OCI-LY3 (cell line): ENCODE data around the gene OR51F2.
"Not testable (repeated sequence)": the region's sequence is repeated elsewhere in the genome, so short reads cannot be mapped to it uniquely, and the experiment has no call there.

Source experiments
- H2AFZ ChIP-seq: fragments of 200-600, 300-600 bp; shearing (Covaris generic); 2 replicates; pipeline ENCODE4 v1.6.0; 2014; ENCODE audit warnings: antibody characterized with exemption, low read depth, low read length
- H3K27ac ChIP-seq: fragments of 200-600, 300-600 bp; sonication (generic); 2 replicates; pipeline ENCODE4 v1.5.1; 2014; ENCODE audit warnings: mild to moderate bottlenecking, low read length, moderate library complexity, mixed read lengths
- H3K27me3 ChIP-seq: fragments of 200-600, 300-600 bp; sonication (generic); 2 replicates; pipeline ENCODE4 v1.6.1; 2014; ENCODE audit warnings: low read depth, low read length, mixed read lengths
- H3K36me3 ChIP-seq: fragments of 200-600, 300-600 bp; sonication (generic); replicated peaks from 2 replicates; pipeline ENCODE3; 2014; ENCODE audit warnings: low read depth, low read length, mixed read lengths
- H3K4me1 ChIP-seq: fragments of 300-600, 200-600 bp; sonication (generic); 2 replicates; pipeline ENCODE4 v1.6.1; 2014; ENCODE audit warnings: low read length, mixed read lengths
- H3K4me2 ChIP-seq: fragments of 200-600, 300-600 bp; sonication (generic); 2 replicates; pipeline ENCODE4 v1.6.1; 2014; ENCODE audit warnings: low read length, mixed read lengths
- H3K4me3 ChIP-seq: fragments of 300-600, 200-600 bp; sonication (generic); 2 replicates; pipeline ENCODE4 v1.5.1; 2014; ENCODE audit warnings: antibody characterized with exemption, mild to moderate bottlenecking, low read length, moderate library complexity
- H3K79me2 ChIP-seq: fragments of 300-600, 200-600 bp; shearing (Covaris generic); 2 replicates; pipeline ENCODE4 v1.6.1; 2014; ENCODE audit warnings: mild to moderate bottlenecking, low read length, mixed read lengths
- H3K9ac ChIP-seq: fragments of 300-600, 200-600 bp; shearing (Covaris generic); 2 replicates; pipeline ENCODE4 v1.6.0; 2014; ENCODE audit warnings: mild to moderate bottlenecking, low read length, moderate library complexity
- H3K9me3 ChIP-seq: fragments of 200-600, 300-600 bp; shearing (Covaris generic); 2 replicates; pipeline ENCODE4 v1.6.1; 2014; ENCODE audit warnings: low read length, mixed read lengths; ENCODE audit not compliant: insufficient read depth
- H4K20me1 ChIP-seq: fragments of 200-600, 300-600 bp; sonication (generic); 2 replicates; pipeline ENCODE4 v1.6.1; 2016; ENCODE audit warnings: low read length, mixed read lengths; ENCODE audit not compliant: insufficient read depth
- EZH2phosphoT487 ChIP-seq: fragments of 200-600 bp; shearing (Covaris generic); IDR thresholded peaks from 2 replicates; pipeline ENCODE4 v1.6.1; 2018; ENCODE audit warnings: antibody characterized with exemption, mixed run types, low read depth
- TF ChIP-seq, protein P1 (sequence below): fragments of 200-600, 300-600 bp; sonication (generic); IDR thresholded peaks from 2 replicates; pipeline ENCODE4 v1.5.1; 2014; ENCODE audit warnings: antibody characterized with exemption, low read length, low read depth

OR51F2 gene

DNA sequence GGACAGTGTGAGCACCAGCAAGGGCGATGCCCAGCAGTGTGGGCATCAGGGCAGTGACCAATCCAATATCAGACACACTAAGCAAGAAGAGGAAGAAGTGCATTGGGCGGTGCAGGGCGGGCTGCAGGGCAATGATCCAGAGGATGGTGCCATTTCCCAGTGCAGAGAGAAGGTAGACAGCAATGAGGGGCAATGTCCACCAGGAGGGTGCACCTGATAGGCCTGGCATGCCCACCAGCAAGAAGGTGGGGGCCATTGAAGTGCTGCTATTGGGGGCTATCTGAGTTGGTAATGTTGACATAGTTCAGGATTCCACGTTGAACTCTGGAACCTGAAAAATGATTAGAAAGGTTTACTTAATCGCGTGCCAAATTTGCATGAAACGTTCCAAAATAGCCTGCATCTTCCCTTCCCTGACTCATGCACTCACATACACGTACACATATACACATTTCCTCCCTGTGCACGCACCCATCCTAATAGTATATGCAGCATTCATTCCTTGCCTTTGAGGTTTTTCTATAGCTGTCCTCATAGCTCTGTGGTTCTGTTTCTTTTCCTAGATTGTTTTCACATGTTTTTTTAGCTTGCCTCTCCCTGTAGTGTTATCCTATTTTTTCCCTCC lies 27.9 kb downstream of the OR51F2 start, which contains the start of gene OR51S1:
TSS of gene OR51S1 (minus strand) at position 301 of the 625 bp plus-strand sequence. CDS start at position 301, 0 bp downstream.
- H3K4me3 ChIP-seq = no peak within 1 kb of the TSS
- no peak for TF ChIP-seq EZH2phosphoT487
- TF ChIP-seq, protein P1, sequence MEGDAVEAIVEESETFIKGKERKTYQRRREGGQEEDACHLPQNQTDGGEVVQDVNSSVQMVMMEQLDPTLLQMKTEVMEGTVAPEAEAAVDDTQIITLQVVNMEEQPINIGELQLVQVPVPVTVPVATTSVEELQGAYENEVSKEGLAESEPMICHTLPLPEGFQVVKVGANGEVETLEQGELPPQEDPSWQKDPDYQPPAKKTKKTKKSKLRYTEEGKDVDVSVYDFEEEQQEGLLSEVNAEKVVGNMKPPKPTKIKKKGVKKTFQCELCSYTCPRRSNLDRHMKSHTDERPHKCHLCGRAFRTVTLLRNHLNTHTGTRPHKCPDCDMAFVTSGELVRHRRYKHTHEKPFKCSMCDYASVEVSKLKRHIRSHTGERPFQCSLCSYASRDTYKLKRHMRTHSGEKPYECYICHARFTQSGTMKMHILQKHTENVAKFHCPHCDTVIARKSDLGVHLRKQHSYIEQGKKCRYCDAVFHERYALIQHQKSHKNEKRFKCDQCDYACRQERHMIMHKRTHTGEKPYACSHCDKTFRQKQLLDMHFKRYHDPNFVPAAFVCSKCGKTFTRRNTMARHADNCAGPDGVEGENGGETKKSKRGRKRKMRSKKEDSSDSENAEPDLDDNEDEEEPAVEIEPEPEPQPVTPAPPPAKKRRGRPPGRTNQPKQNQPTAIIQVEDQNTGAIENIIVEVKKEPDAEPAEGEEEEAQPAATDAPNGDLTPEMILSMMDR = no peak
- H4K20me1 ChIP-seq = no peaks in the 10 kb centered on the region
- no peaks in the 10 kb centered on the region for H3K79me2 ChIP-seq
- H3K36me3 ChIP-seq = no peaks in the 10 kb centered on the region
- H3K27ac ChIP-seq = no peak within 1 kb of the TSS
- H3K4me2 ChIP-seq = no peak within 1 kb of the TSS
- H3K9me3 ChIP-seq = no peaks in the 10 kb centered on the region
- H3K4me1 ChIP-seq = no peaks in the 10 kb centered on the region
- no peak within 1 kb of the TSS for H3K9ac ChIP-seq
- no peak within 1 kb of the TSS for H2AFZ ChIP-seq
- no peaks in the 10 kb centered on the region for H3K27me3 ChIP-seq

DNA sequence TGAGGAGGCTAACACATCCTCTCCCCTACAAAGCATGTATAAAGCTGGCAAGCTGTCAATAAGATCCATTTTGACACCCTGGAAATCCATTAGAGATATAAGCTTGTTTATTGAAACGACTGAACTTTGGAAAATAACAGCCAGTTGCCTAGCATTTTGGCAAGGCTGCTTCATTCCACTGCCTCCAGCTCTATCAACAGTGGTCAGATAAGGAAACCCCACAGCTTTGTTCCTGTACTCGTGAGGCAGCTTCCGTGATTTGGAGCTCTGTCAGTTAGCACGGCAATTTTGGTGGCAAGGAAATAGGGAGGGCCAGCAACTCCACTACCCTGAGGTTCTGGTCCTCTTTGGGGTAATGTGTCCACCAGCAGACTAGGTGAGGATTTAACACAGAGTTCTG lies 29.9 kb downstream of the OR51F2 start:
- Histone ChIP-seq H3K36me3 (no peaks in the 10 kb centered on the region), H3K4me3 (no peak overlapping the region), H4K20me1 (no peaks in the 10 kb centered on the region), H3K4me1 (no peaks in the 10 kb centered on the region), H3K79me2 (no peaks in the 10 kb centered on the region), H3K9me3 (no peaks in the 10 kb centered on the region), H3K9ac (no peak overlapping the region), H3K4me2 (no peak overlapping the region), H3K27ac (no peak overlapping the region), H2AFZ (no peak overlapping the region), H3K27me3 (no peaks in the 10 kb centered on the region)
- TF ChIP-seq, protein P1 = no peak
- no peak for TF ChIP-seq EZH2phosphoT487

DNA sequence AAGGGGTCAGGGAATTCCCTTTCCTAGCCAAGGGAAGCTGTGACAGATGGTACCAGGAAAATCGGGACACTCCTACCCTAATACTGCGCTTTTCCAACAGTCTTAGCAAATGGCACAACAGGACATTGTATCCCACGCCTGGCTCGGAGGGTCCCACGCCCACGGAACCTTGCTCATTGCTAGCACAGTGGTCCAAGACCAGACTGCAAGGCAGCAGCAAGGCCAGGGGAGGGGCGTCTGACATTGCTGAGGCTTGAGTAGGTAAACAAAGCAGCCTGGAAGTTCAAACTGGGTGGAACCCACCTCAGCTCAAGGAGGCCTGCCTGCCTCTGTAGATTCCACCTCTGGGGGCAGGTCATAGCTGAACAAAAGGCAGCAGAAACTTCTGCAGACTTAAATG lies 33.2 kb downstream of the OR51F2 start:
- not testable (repeated sequence) for H2AFZ ChIP-seq, H3K36me3 ChIP-seq, H3K27me3 ChIP-seq, H3K4me1 ChIP-seq, H3K79me2 ChIP-seq, H3K9ac ChIP-seq, H3K27ac ChIP-seq, H4K20me1 ChIP-seq, H3K4me3 ChIP-seq, H3K9me3 ChIP-seq, H3K4me2 ChIP-seq

DNA sequence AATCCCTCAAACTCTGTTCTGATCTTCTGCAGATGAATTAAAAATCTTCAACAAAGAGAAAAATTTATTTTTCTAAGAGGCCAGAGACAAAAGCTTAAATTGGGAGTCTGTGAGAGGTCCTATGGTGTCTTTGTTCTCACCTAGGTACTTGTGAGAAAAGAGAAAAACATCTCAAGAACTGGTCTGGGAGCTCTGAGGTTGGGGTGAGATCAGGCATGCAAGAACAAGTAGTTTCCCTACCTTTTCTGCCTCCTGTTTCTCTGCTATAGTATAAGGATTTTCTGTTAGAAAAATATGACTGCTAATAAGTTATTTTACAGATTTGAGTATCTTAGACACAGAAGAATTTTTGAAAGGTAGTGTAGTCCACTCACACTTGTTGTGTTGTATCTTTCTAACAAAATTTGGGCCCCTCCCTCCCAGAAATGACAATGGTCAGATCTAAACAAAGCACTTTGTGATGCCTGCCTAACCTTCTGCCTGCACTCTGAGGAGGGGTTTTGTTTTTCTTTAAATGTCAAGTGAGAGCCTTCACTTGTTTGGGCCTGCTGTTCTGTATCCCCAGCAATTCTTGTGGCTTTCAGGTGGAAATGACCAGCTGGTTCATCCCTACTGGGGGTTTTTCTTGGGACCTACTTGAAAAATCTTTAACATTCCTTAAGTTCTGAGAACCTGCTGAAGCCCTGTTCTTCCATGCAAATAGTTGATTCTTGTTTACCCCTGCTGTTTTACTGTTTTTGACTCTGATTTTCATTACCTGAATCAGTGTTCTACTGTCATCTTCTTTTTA lies 41.5 kb downstream of the OR51F2 start:
- no peaks in the 10 kb centered on the region for H3K36me3 ChIP-seq
- H3K4me2 ChIP-seq = no peak overlapping the region
- H3K27ac ChIP-seq = no peak overlapping the region

More for the DNA sequence above, 41.5 kb downstream of the OR51F2 start:
- no peaks in the 10 kb centered on the region for H4K20me1 ChIP-seq
- H3K79me2 ChIP-seq = no peaks in the 10 kb centered on the region
- H3K4me1 ChIP-seq = no peaks in the 10 kb centered on the region
- TF ChIP-seq, protein P1 = no peak
- no peak for TF ChIP-seq EZH2phosphoT487
- no peak overlapping the region for H2AFZ ChIP-seq
- H3K9me3 ChIP-seq = no peaks in the 10 kb centered on the region
- no peak overlapping the region for H3K4me3 ChIP-seq
- no peak overlapping the region for H3K9ac ChIP-seq
- H3K27me3 ChIP-seq = no peaks in the 10 kb centered on the region
